Activated naive CD8-positive, alpha-beta T cell treated with anti-CD3 and anti-CD28 coated beads, Interleukin-2, amount 50 U/mL, for 24 hours (primary cell): ENCODE results near the gene NCK2.

Source experiments
- ATAC-seq: fragments of 150-1000 bp; cut with Tn5 transposase; one replicate; pipeline ENCODE4 v1.10.0; 2021
- DNase-seq: peaks from one replicate; pipeline ENCODE4 v3.0.0; 2021
- H3K27ac Mint-ChIP-seq: one replicate; pipeline ENCODE4 v1.8.0; 2021; ENCODE audit warnings: mild to moderate bottlenecking, mixed read lengths
- H3K27me3 Mint-ChIP-seq: one replicate; pipeline ENCODE4 v1.8.0; 2021; ENCODE audit warnings: mixed read lengths
- H3K36me3 Mint-ChIP-seq: one replicate; pipeline ENCODE4 v1.8.0; 2021; ENCODE audit warnings: low read depth, mixed read lengths
- H3K4me1 Mint-ChIP-seq: one replicate; pipeline ENCODE4 v1.8.0; 2021; ENCODE audit warnings: mixed read lengths
- H3K4me3 Mint-ChIP-seq: one replicate; pipeline ENCODE4 v1.8.0; 2021; ENCODE audit warnings: mild to moderate bottlenecking, moderate library complexity, mixed read lengths
- H3K9me3 Mint-ChIP-seq: one replicate; pipeline ENCODE4 v1.8.0; 2021; ENCODE audit warnings: mixed read lengths

Gene NCK2

DNA sequence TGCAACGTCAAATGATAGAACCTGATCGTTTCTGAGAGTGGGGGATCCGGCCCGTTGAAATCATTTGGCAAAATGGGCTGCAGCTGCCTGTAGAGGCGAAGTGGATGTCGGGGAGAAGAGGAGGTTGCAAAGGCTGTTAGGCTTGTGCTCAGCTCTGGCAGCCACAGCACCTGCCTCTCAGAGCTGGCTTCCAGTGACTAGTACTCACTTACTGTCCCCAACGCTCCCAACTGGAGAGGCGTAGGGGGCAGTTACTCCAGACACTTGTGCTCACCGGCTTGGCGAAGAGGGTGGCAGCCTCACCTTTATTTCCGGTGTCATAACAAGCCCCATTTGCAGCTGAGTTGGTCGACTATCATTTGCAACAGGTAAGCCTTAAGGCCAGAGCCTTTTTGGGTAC, 37.9 kb downstream of the NCK2 start:
- Mint-ChIP-seq H3K4me3 (peak overlapping the region; percentile 62), H3K9me3 (no peaks in the 10 kb centered on the region), H3K4me1 (peaks cover 97% of the 10 kb centered on the region), H3K36me3 (peaks cover 23% of the 10 kb centered on the region), H3K27me3 (no peaks in the 10 kb centered on the region), H3K27ac (peak overlapping the region; percentile 81)
- no peak for DNase-seq
- no peak for ATAC-seq

DNA sequence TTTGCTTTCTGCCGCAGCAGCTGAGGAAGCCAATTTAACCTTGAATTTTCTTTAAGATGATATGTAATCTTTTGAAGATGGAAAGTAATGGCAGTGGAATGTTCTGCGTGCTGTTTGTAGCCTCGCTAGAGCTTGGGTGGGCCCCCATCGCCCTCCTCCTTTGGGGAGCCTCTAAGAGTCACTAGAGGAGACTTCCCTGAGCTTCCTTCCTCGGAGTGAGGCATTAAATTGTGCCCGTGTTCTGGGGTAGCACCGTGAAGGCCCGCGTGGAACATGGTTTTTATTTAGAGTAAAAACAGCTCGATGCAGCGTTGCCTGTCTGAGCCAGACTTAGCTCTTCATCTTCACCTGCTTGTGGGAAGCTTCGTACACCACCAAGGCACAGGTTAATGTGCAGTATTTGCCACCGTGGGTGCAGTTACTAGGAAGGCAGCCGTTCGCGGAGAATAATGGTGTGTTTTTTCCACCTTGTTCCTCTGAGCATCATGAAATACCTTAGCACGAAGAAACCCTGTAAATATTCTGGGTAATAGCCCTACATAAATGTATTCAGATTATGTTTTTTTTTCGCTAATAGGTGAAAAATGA, 38.5 kb downstream of the NCK2 start:
- no peak for DNase-seq
- Mint-ChIP-seq H3K4me1 (peaks cover 97% of the 10 kb centered on the region), H3K36me3 (peaks cover 26% of the 10 kb centered on the region), H3K27ac (peak overlapping the region; percentile 81), H3K9me3 (no peaks in the 10 kb centered on the region), H3K27me3 (no peaks in the 10 kb centered on the region), H3K4me3 (peak overlapping the region; percentile 62)
- no peak for ATAC-seq

DNA sequence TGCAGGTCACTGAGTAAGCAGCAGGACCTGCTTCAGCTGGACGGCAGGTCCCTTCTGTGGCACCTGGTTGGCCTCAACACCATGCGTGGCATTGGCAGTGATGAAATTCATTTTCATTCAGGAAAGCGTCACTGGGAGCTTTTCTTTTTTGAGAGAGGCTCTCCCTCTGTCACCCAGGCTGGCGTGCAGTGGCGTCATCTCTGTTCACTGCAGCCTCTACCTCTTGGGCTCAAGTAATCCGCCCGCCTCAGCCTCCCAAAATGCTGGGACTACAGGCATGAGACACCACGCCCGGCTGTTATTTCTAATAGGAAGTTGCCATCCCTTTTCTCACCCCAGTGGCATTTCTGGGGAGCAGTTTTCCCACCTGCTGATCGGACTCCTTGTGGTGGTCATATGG, 39.3 kb downstream of the NCK2 start:
- Mint-ChIP-seq H3K27me3 (no peaks in the 10 kb centered on the region), H3K27ac (peak overlapping the region; percentile 81), H3K4me1 (peaks cover 99% of the 10 kb centered on the region), H3K4me3 (peak overlapping the region; percentile 62), H3K36me3 (peaks cover 27% of the 10 kb centered on the region), H3K9me3 (no peaks in the 10 kb centered on the region)
- no peak for DNase-seq
- ATAC-seq: no peak

DNA sequence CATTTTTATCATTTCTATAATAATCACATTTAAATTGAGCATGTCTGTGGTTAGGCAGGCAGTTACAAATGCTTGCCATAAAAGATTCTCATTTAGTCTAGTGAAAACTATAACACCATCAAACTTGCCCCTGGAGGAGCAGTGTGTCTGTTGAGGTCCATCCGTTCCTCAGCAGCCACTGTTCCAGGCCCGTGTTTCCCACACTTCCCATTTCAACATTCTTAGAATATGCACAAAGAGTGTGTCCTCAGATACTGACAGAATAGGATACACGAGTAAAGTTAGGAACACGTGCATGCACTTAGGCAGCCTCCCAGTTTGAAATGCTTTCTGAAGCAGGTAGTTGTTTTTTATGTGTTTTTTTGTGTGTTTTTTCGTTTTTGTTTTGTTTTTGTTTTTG, 39.9 kb downstream of the NCK2 start:
- peaks cover 99% of the 10 kb centered on the region for H3K4me1 Mint-ChIP-seq
- no peak for DNase-seq
- no peaks in the 10 kb centered on the region for H3K27me3 Mint-ChIP-seq
- H3K9me3 Mint-ChIP-seq: no peaks in the 10 kb centered on the region
- H3K27ac Mint-ChIP-seq: peak overlapping the region; percentile 81
- no peak for ATAC-seq
- no peak overlapping the region for H3K4me3 Mint-ChIP-seq
- H3K36me3 Mint-ChIP-seq: peaks cover 28% of the 10 kb centered on the region

DNA sequence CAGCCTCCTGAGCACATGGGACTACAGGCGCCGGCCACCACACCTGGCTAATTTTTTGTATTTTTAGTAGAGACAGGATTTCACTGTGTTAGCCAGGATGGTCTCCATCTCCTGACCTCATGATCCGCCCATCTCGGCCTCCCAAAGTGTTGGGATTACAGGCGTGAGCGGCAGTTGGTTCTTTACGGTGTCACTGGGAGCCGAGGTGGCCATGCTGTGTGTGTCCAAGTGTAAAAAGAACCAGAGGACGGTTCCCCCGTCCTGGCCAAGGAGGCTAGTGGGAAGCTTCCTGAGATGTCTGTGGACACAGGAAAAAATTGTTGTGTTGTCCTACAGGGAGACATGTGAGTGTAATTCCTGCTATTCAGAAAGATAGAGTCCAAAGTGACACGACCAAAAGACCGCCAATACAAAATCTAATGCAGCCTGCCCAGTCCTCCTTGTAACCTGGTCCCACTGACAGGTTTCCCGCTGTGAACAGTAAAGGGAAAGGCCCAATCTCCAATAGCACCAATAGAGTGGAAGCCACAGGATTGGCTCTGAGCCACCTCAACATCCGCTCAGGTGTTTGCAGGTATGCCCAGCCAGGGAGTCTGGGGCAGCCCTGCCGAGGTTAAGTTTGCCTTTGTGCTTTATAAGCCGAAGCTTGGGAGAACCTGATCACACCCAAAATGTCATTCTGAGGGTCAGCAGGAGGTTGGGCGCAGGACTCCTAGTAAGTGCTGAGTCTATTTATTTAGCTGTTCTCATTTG, 40.6 kb downstream of the NCK2 start:
- H3K27ac Mint-ChIP-seq: peak overlapping the region; percentile 97

DNA sequence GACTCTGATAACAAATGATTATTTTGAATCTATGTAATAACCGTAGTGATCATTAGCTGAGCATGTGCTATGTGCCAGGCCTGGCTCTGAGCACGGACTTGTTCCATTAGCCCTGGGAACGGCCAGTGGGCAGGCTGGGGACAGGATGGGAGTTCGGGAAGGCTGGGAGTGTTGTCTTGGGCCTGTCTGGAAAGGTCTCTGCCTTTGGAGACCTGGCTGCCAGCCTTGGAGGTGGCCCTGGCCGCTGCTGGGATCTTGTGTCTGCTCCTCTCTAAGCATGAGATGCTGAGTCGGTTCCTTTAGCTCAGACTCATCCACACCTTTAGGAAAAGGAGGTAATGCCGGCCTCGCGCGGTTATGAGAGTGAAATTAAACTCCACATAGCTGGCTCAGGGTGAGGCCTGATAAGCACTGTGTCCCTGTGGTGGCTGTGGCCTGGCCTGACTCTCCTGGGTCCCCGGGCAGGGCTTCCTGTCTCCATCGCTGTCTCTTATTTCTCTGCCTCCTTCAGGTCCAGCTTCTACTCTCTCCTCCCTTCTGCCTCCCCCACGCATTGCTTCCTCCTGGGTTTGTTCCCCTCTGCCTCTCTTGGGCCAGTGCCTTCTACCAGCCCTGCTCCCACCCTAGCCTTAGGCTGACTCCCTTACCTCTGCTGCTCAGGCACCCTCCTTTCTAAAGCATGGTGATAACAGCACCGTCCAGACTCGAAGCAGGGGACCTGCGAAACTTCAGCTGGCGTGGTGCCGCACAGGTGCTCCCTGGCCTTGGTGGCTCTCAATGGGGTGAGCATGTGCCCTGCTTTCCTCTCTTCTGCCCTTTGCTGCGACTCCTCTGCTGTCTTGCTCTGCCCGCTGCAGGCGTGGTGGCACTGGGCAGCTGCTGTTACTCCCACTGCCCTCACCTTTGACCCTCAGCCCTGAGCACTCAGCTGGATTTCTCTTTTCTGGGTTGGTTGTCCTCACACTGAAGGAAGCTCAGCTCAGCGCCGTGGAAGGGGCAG, 41.8 kb downstream of the NCK2 start:
- Mint-ChIP-seq H3K4me3 (peak overlapping the region; percentile 27), H3K9me3 (no peaks in the 10 kb centered on the region), H3K36me3 (peaks cover 24% of the 10 kb centered on the region), H3K27ac (peak overlapping the region; percentile 97), H3K27me3 (no peaks in the 10 kb centered on the region), H3K4me1 (peaks cover 99% of the 10 kb centered on the region)
- DNase-seq: peak; percentile 35
- no peak for ATAC-seq

More for the DNA sequence above, 40.6 kb downstream of the NCK2 start:
- H3K36me3 Mint-ChIP-seq: peaks cover 28% of the 10 kb centered on the region
- peaks cover 99% of the 10 kb centered on the region for H3K4me1 Mint-ChIP-seq
- H3K4me3 Mint-ChIP-seq: no peak overlapping the region
- H3K27me3 Mint-ChIP-seq: no peaks in the 10 kb centered on the region
- no peak for ATAC-seq
- H3K9me3 Mint-ChIP-seq: no peaks in the 10 kb centered on the region
- no peak for DNase-seq

DNA sequence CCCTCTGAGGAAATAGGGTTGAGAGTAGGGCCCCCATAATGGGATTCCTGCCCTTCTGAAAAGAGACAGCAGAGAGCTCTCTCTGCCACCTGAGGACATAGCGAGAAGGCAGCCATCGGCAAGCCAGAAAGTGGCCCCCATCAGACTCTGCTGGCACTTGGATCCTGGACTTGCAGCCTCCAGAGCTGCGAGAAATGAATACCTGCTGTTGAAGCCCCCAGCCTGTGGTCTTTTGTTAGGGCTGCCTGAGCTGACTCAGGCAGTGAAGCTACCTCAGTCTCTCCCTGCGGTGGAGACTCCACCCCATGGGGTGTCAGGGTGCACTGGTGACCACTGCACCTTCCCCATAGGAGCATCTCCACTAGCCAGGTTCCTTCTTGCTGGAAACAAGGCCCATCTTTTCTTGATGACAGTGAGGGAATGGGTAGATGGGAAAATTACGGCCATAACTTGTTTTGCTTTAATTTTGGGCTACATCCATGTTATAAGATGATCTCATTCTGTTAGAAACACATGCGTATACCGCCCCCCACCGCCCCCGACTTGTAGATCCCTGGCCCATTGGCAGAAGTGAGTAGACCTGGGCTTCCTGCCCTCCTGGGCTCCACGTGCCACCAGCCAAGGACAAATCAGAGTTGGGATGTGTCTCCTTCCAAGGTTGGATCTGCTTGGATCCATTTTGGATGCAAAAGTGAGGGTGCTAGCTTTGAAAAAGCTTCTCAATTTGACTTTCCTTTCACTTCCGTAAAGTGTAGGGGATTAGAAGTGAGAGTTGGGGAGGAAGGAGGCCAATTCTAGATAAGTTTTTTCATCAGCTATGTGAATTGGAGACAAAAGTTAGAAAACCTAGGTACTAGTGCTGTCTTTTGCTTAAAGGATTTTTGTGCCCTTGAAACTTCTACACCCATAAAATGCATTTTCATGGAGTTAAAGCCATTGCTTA, 42.9 kb downstream of the NCK2 start:
- ATAC-seq: peak; percentile 37
- Mint-ChIP-seq H3K27me3 (no peaks in the 10 kb centered on the region), H3K36me3 (peaks cover 29% of the 10 kb centered on the region), H3K4me3 (peak overlapping the region; percentile 55), H3K9me3 (no peaks in the 10 kb centered on the region), H3K4me1 (peaks cover 99% of the 10 kb centered on the region), H3K27ac (peak overlapping the region; percentile 97)
- peak; percentile 69 for DNase-seq

DNA sequence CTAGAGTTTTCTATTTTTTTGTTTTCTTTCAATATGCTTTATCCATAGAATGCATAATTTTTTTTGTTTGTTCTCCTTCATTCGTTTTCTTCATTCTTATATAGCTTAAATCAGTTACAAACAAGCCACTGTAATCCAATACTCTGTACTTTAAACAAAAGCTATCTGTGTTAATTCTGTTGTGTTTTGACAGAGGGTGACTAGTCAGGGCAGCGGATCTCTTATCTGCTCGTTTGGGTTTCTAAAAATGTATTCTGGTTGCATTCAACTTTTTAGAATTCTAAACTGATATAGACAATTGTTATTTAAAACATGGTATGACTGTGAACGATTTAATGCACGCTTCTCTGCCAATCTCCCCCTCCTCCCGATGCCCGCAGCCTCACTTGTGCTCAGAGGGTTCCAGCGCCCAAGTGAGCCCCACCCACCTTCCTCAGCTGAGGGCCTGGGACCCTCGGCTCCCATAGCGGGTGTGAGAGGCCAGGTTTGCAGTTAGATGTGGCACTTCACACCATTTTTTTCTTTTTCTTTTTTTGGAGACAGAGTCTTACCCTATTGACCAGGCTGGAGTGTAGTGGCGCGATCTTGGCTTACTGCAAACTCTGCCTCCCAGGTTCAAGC, 44.1 kb downstream of the NCK2 start:
- peak overlapping the region; percentile 97 for H3K27ac Mint-ChIP-seq
- H3K4me1 Mint-ChIP-seq: peaks cover 99% of the 10 kb centered on the region
- no peak for DNase-seq
- no peaks in the 10 kb centered on the region for H3K9me3 Mint-ChIP-seq
- H3K27me3 Mint-ChIP-seq: no peaks in the 10 kb centered on the region
- H3K4me3 Mint-ChIP-seq: peak overlapping the region; percentile 43
- H3K36me3 Mint-ChIP-seq: peaks cover 37% of the 10 kb centered on the region
- ATAC-seq: no peak

DNA sequence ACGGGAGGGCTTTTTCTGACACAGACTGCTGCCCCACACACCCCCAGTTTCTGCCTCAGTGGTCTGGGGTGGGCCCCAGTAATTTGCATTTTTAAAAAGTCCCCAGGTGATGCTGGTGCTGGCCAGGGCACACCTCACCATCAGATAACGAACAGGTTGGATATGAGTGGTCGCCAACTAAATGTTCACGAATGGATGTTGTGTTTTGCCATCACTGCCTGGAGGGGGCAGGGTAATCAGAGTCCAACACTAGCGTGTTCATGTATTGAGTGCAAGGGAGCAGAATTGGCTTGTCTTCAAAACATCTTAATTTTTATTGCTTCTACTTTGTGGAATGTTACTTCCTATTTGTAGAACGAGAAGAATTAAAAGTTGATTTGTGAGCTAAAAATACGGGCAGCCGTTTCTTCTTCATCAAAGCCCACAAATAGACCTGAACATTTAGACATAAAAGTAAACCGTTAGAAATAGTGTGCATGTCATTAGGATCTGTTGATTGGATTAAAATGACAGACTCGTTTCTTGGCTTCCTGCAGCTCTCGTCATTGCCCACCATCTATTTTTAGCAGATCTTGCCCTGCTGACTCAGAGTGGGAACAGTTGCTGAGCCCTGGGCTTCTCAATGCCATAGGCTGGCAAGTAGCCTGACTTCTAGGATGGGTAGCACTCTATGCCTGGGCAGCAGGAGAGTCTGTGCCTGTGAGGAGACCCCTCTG, 45.2 kb downstream of the NCK2 start:
- DNase-seq: peak; percentile 65
- H3K4me1 Mint-ChIP-seq: peaks cover 94% of the 10 kb centered on the region
- no peaks in the 10 kb centered on the region for H3K9me3 Mint-ChIP-seq
- peaks cover 37% of the 10 kb centered on the region for H3K36me3 Mint-ChIP-seq
- peak; percentile 88 for ATAC-seq
- H3K4me3 Mint-ChIP-seq: peak overlapping the region; percentile 74
- no peaks in the 10 kb centered on the region for H3K27me3 Mint-ChIP-seq
- H3K27ac Mint-ChIP-seq: peak overlapping the region; percentile 97

DNA sequence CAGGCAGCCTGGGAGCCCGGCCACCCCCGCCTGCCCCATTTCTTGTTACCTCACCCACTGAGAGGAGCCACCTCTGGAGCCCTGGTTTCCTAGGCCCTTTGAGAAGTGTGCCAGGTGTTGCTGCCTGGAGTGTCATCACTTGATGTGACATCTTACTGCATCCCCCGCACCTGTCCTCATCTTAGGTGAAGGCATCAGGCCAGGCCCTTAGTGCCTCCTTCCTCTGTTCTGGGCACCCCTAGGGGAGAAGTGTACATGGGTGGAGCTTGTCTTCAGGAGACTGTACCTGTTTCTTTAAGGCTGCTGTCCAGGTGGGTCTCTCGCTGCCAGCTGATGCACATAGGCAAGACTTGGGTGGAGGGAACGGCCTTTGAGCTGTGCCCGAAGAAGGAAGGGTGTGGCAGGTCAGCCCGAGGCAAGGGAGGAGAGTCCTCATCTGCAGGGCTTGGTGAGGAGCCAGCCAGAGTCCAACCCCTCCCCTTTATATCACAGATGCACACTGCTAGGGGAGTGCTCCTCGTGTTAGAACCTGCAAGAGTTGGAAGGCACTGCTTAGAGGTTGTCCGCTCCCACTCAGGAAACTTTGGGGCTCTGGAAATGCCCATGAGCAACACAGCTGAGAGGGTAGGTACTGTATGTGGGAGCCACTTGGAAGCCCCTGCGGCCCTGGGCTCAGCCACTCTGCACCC, 45.9 kb downstream of the NCK2 start:
- Mint-ChIP-seq H3K27ac (peak overlapping the region; percentile 97), H3K9me3 (no peaks in the 10 kb centered on the region), H3K4me1 (peaks cover 95% of the 10 kb centered on the region), H3K36me3 (peaks cover 37% of the 10 kb centered on the region), H3K4me3 (peak overlapping the region; percentile 74), H3K27me3 (no peaks in the 10 kb centered on the region)
- ATAC-seq: no peak
- DNase-seq: no peak

DNA sequence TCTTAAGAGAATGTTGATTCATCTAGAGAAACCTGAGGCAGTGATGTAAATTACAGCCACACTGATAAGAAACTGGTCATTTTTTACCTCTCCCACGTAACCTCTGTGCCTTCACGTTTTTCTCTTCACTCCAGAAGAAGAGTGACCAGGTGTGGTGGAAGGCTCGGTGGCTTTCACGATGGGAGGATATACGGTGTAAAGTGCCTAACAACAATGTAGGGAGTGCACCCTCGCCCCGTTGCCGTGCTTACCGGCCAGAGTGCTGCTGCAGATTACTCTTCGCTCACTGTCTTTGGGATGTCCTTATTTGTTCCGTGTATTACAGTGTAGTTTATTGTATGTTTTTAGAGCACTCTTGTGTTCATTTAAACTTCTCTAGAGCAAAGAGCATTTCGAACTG, 46.5 kb downstream of the NCK2 start:
- H3K9me3 Mint-ChIP-seq: no peaks in the 10 kb centered on the region
- peak overlapping the region; percentile 97 for H3K27ac Mint-ChIP-seq
- DNase-seq (no peak), ATAC-seq (no peak)
- H3K36me3 Mint-ChIP-seq: peaks cover 36% of the 10 kb centered on the region
- H3K27me3 Mint-ChIP-seq: no peaks in the 10 kb centered on the region
- H3K4me1 Mint-ChIP-seq: peaks cover 95% of the 10 kb centered on the region
- H3K4me3 Mint-ChIP-seq: peak overlapping the region; percentile 36

DNA sequence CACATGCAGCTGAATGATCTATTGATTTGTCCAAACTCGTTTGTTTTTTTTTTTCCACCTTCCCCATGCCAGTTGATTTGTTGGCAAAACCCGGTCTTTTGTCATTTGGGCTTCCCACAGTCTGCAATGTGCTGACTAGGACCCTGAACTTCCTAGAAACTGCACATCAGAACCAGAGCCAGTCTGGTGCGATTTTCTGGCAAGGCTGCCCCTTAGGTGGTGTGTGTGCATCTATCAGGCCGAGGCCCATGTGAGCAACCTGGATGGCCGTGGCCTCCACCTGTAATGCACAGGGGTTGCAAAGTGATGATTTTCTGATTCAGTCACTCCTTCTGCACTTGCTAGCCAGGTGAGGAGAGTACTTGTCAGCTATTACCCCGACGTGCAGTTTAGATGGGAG, 47.8 kb downstream of the NCK2 start:
- no peak for DNase-seq

More for the DNA sequence above, 47.8 kb downstream of the NCK2 start:
- Mint-ChIP-seq H3K4me3 (no peak overlapping the region), H3K4me1 (peaks cover 95% of the 10 kb centered on the region), H3K36me3 (peaks cover 34% of the 10 kb centered on the region), H3K9me3 (no peaks in the 10 kb centered on the region), H3K27me3 (no peaks in the 10 kb centered on the region), H3K27ac (peak overlapping the region; percentile 97)
- no peak for ATAC-seq
